Psoas muscle (tissue), 8 donors: Measurements from ENCODE around the gene PIGH. TPM values are rescaled to one million over a fixed set of nuclear protein-coding genes. Genes with fewer than 3 reads are reported as not detected.

Experiments used
- ATAC-seq, 4 donors: fragments of 200-7000 bp; cut with Tn5 transposase; one replicate each; pipeline ENCODE4 v1.9.1; 2020; ENCODE audit warnings: moderate library complexity in 3 of 4, mild to moderate bottlenecking in 2 of 4
- DNase-seq, 2 donors: peaks; one replicate each; pipeline ENCODE4 v3.0.0-alpha.2; 2020
- H3K27ac ChIP-seq: fragments of 200-600 bp; one replicate; pipeline ENCODE4 v1.8.0; 2022
- H3K27me3 ChIP-seq, 3 donors: fragments of 200-600 bp in 1 of 3; one replicate each; pipeline versions ENCODE4 v1.6.1 to v1.8.0; 2013 to 2022; ENCODE audit warnings: low read length in 2 of 3, mild to moderate bottlenecking in 2 of 3, moderate library complexity in 1 of 3; ENCODE audit not compliant: insufficient read depth in 3 of 3
- H3K36me3 ChIP-seq, 2 donors: fragments of 200-600 bp in 1 of 2; one replicate each; pipeline versions ENCODE4 v1.6.1 to v1.8.0; 2013 to 2022; ENCODE audit warnings: low read depth in 1 of 2, mild to moderate bottlenecking in 1 of 2, moderate library complexity in 1 of 2; ENCODE audit not compliant: insufficient read depth in 1 of 2
- H3K4me1 ChIP-seq: fragments of 200-600 bp; one replicate; pipeline ENCODE4 v1.8.0; 2022
- H3K4me3 ChIP-seq: fragments of 200-600 bp; one replicate; pipeline ENCODE4 v1.8.0; 2022; ENCODE audit warnings: mild to moderate bottlenecking
- H3K9me3 ChIP-seq: fragments of 200-600 bp; one replicate; pipeline ENCODE4 v1.8.0; 2022
- WGBS, 3 donors: extraction: QIAGEN DNeasy Blood & Tissue Kit; methylation state at CpG; one replicate each; pipeline versions ENCODE4 v1.1.6 to v1.1.7; 2013; 5-methylcytosine and 5-hydroxymethylcytosine counted together
- intact Hi-C, 2 donors: fragments of 100-400 bp; cut with DNase I; formaldehyde crosslinking; loops; one replicate each; pipeline versions ENCODE4 v1.11.0 to v1.14.2; 2022
- polyA plus RNA-seq, 3 donors: library from polyadenylated mRNA; stranded (reverse); fragments of 200-250 nt; gene quantifications; one replicate each; pipeline ENCODE4 v1.2.3, GENCODE V29; 2013
- total RNA-seq, 4 donors: library from RNA; stranded (reverse); fragmentation: NEBNext Ultra II Directional in 2 of 4; extraction: Animal tissue kit (Norgen Biotek cat#: 25700) in 2 of 4; gene quantifications; one replicate each; pipeline versions ENCODE4 v1.2.1 to v1.2.4, GENCODE V29; 2021 to 2023
- TF ChIP-seq, protein P1 (sequence below): fragments of 200-600 bp; IDR thresholded peaks from one replicate; pipeline ENCODE4 v1.8.0; 2022; ENCODE audit warnings: antibody characterized with exemption
- donor health status: healthy with polysubstance abuse.
- donor health status: DM: no; HTN: no; CAD: no; lungs with moderate emphysema.
- donor health status: Bipolar disorder and iron deficiency.
- donor health status: healthy.
- donor health status: DM: yes; HTN: yes; CAD: no.
- donor health status: DM: no; HTN: no; CAD: no.
- donor health status: DM: no; HTN: no; CAD: no.
- donor health status: DM: yes; HTN: yes; CAD: no.

The PIGH gene
- total and polyA plus RNA-seq, 7 donors = 12.3 to 50.6 (median 25.2) TPM

DNA sequence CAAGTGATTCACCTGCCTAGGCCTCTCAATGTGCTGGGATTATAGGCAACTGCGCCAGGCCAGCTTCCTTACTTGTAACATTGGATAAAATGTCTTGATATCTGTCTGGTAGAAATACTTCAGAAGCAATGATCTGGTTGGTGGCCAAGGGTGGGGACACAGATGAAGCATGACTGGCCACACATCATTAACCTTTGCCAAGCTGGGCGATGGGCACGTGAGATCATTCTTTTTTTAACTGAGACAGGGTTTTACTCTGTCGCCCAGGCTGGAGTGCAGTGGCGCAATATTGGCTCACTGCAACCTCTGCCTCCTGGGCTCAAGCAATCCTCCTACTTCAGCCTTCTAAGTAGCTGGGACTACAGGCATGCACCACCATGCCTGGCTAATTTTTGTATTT, 35.8 kb downstream of the PIGH start:
- TF ChIP-seq, protein P1, sequence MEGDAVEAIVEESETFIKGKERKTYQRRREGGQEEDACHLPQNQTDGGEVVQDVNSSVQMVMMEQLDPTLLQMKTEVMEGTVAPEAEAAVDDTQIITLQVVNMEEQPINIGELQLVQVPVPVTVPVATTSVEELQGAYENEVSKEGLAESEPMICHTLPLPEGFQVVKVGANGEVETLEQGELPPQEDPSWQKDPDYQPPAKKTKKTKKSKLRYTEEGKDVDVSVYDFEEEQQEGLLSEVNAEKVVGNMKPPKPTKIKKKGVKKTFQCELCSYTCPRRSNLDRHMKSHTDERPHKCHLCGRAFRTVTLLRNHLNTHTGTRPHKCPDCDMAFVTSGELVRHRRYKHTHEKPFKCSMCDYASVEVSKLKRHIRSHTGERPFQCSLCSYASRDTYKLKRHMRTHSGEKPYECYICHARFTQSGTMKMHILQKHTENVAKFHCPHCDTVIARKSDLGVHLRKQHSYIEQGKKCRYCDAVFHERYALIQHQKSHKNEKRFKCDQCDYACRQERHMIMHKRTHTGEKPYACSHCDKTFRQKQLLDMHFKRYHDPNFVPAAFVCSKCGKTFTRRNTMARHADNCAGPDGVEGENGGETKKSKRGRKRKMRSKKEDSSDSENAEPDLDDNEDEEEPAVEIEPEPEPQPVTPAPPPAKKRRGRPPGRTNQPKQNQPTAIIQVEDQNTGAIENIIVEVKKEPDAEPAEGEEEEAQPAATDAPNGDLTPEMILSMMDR = no peak
- 64 to 76% (median 67%) methylated on average over 5 of the region's 5 CpGs for WGBS, 3 donors
- no peaks in the 10 kb centered on the region for H3K27me3 ChIP-seq
- no peaks in the 10 kb centered on the region for H3K9me3 ChIP-seq
- no peak for ATAC-seq
- H3K27ac ChIP-seq = no peak overlapping the region
- H3K4me3 ChIP-seq = no peak overlapping the region
- no peaks in the 10 kb centered on the region for H3K36me3 ChIP-seq
- no peak for DNase-seq
- H3K4me1 ChIP-seq = peaks cover 15% of the 10 kb centered on the region
- intact Hi-C loops = no loop called here

DNA sequence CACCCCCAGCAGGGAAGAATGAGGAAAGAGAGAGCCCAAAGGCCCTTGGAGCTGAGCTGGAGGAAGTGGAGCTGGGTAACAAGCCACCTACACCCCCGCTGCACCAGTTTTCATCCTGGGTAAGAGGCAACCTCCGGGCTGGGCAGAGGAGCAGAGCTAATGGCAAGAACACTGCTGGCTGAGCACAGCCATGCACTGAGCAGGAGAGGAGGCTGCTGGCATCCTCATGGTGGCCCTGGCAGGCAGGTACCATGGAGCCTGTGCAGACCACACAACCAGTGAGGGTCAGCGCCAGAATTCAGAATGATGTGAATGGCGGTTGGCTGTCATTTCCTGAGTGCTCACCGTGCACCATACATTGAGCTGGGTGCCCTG, 37.3 kb downstream of the PIGH start:
- no peaks in the 10 kb centered on the region for H3K9me3 ChIP-seq
- no peaks in the 10 kb centered on the region for H3K27me3 ChIP-seq
- H3K4me1 ChIP-seq = peaks cover 21% of the 10 kb centered on the region
- no peaks in the 10 kb centered on the region for H3K36me3 ChIP-seq
- 84 to 95% (median 92%) methylated on average over 5 of the region's 5 CpGs for WGBS, 3 donors
- H3K4me3 ChIP-seq = no peak overlapping the region
- no peak overlapping the region for H3K27ac ChIP-seq
- DNase-seq (no peak), ATAC-seq (no peak)
- TF ChIP-seq, protein P1 = no peak
- intact Hi-C loops = no loop called here

DNA sequence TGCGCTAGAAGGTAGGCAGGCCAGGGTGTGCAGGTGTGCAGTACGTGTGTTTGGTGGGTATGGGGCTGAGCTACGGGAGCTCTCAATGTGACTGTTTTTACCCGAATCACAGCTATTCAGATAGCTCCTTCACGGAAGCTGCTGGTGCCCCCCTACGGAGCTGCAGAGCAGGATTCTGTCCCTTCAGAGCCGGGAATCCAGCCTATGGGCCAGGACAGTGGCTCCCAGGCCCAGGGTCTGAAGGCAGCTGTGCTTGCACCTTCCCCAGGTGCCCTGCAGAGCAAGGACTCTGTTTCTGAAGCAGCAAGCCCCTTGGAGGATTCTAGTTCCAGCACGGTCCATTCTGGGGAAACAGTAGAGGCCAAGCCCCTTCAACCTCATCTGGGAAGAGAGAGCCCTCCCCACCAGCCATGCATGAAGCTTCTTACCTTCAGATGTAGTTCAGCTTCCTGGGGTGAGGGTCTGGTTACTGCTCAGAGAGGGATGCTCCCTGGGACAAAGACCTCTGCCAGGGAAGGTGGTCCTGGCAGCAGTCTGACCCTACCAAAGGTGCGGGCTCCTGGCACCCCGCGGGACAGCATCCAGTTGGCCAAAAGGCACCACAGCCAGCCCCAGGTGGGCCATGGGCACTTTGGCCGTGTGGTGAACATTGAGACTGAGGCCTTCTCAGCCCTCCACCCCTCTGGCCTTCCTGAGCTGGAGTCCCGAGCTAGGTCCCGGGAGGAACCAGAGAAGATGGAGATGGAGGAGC, 37.9 kb downstream of the PIGH start:
- no peak for ATAC-seq
- TF ChIP-seq, protein P1 = no peak
- intact Hi-C loops = no loop called here

DNA sequence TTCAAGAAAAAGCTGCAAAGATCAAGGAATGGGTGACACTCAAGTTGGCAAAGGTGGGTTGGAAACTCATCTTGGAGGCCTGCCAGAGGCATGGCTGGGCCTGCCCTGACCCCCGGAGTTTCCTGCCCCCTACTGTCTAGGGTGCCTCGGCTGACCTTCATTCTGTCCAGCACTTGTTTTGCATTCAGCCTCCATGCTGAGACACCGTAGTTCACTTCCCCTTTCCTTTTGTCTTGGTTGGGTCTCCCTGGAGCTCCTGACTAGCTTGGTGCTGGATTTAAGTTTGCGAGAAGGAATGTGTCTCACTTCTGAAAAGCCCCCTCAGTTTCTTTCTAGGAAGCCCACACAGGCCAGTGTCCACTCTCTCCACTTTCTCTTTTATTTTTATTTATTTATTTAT, 40.4 kb downstream of the PIGH start:
- Histone ChIP-seq H3K9me3 (no peaks in the 10 kb centered on the region), H3K4me3 (no peak overlapping the region), H3K27ac (no peak overlapping the region), H3K4me1 (peaks cover 16% of the 10 kb centered on the region), H3K27me3 (no peaks in the 10 kb centered on the region), H3K36me3 (no peaks in the 10 kb centered on the region)
- TF ChIP-seq, protein P1 = no peak
- 55 to 60% (median 60%) methylated on average over 4 of the region's 4 CpGs for WGBS, 3 donors
- DNase-seq (no peak), ATAC-seq (no peak)
- intact Hi-C loops = no loop called here

More for the DNA sequence above, 37.9 kb downstream of the PIGH start:
- Histone ChIP-seq H3K36me3 (no peaks in the 10 kb centered on the region), H3K4me3 (no peak overlapping the region), H3K27ac (no peak overlapping the region), H3K4me1 (peaks cover 23% of the 10 kb centered on the region), H3K27me3 (no peaks in the 10 kb centered on the region), H3K9me3 (no peaks in the 10 kb centered on the region)
- 88 to 95% (median 93%) methylated on average over 13 to 14 of the region's 14 CpGs for WGBS, 3 donors
- no peak for DNase-seq

DNA sequence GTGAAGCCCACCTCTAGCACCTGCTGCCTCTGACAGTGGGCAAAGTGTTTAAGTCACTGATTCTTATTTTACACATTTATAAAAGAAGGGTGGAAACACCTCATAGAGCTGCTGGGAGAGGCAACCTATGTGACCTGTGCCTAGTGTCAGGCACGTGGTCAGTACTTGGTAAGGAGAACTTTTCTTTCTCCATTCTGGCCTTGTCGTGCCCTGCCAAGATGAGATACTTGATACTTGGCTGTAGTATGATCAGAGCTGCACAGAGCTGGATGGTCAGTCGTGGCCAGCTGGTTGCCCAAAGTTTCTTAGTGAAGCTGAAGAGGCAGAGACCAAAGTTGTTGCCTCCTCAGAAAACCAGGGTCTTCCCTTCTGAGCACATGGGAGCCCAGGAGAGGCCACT, 42.4 kb downstream of the PIGH start:
- intact Hi-C loops = no loop called here
- whole genome bisulfite sequencing, 3 donors = 27 to 35% (median 28%) methylated on average over 3 of the region's 3 CpGs
- Histone ChIP-seq H3K36me3 (no peaks in the 10 kb centered on the region), H3K4me1 (peaks cover 16% of the 10 kb centered on the region), H3K4me3 (no peak overlapping the region), H3K9me3 (no peaks in the 10 kb centered on the region), H3K27ac (no peak overlapping the region), H3K27me3 (no peaks in the 10 kb centered on the region)
- TF ChIP-seq, protein P1 = no peak
- ATAC-seq (peak; percentile 75 to 97 (median 92)), DNase-seq (peak in 1 of 2 donors; percentile 36)
